ENCODE results near the gene C1orf210. TPM values are rescaled to one million over a fixed set of nuclear protein-coding genes. Genes with fewer than 3 reads are reported as not detected.

C1orf210 gene
- polyA plus RNA-seq, 3 donors, result 0.05 TPM; not detected in 2

GRCh38 chr1:43308635-43309404 is 23.4 kb upstream of the C1orf210 start:
- H3K27me3 ChIP-seq (ENCODE audit: control insufficient read depth in 2 of 2, insufficient read depth in 2 of 2, low read length in 2 of 2), result no peaks in the 10 kb centered on the region
- H3K9me3 ChIP-seq (replicated peaks in 1 of 2; ENCODE audit: control insufficient read depth in 1 of 2, insufficient read depth in 1 of 2, low read length in 2 of 2), result no peaks in the 10 kb centered on the region
- H3K79me2 ChIP-seq (ENCODE audit: insufficient read depth, low read length), result no peaks in the 10 kb centered on the region
- Mint-ChIP-seq H3K27ac (peak overlapping the region in 1 of 7 donors; percentile 23), H3K4me3 (no peak overlapping the region), H3K27me3 (ENCODE audit: low read depth in 3 of 3) (peaks cover 0 to 3% (median 2%) of the 10 kb centered on the region in 3 donors), H3K4me1 (peaks cover 3% of the 10 kb centered on the region), H3K36me3 (no peaks in the 10 kb centered on the region), H3K9me3 (peaks cover 0 to 2% (median 0%) of the 10 kb centered on the region in 7 donors)
- DNase-seq, result no peak
- no peak for TF ChIP-seq CTCF (IDR thresholded peaks at IDR 0.05)
- intact Hi-C loops (cut with micrococcal nuclease), result no loop called here
- no peaks in the 10 kb centered on the region for H3K4me1 ChIP-seq (ENCODE audit: control insufficient read depth in 1 of 2, insufficient read depth in 2 of 2, low read length in 2 of 2)
- WGBS (ENCODE audit: insufficient coverage), result 96% methylated on average over 18 of the region's 20 CpGs
- no peak overlapping the region for H3K4me3 ChIP-seq (replicated peaks in 1 of 3; ENCODE audit: low read depth in 2 of 3, low read length in 3 of 3)
- no peak overlapping the region for H3K4me2 ChIP-seq (replicated peaks; ENCODE audit: extremely low read depth, low read length, poor library complexity, severe bottlenecking)
- H4K20me1 ChIP-seq (ENCODE audit: insufficient read depth, low read length), result no peaks in the 10 kb centered on the region
- H3K36me3 ChIP-seq (replicated peaks in 1 of 2; ENCODE audit: control insufficient read depth in 1 of 2, insufficient read depth in 2 of 2, low read length in 2 of 2), result no peaks in the 10 kb centered on the region
- no peak overlapping the region for H2AFZ ChIP-seq (ENCODE audit: insufficient read depth, low read depth, low read length, poor library complexity, severe bottlenecking)
- H3K9ac ChIP-seq (ENCODE audit: insufficient read depth, low read length, poor library complexity, severe bottlenecking), result no peak overlapping the region
- H3K27ac ChIP-seq (ENCODE audit: low read depth in 1 of 2, low read length in 2 of 2), result no peak overlapping the region

GRCh38 chr1:43307458-43308158 is 22.2 kb upstream of the C1orf210 start:
- 96% methylated on average over 3 of the region's 9 CpGs for WGBS (ENCODE audit: insufficient coverage)
- no peak overlapping the region for H3K27ac ChIP-seq (ENCODE audit: low read depth in 1 of 2, low read length in 2 of 2)
- no peak for TF ChIP-seq CTCF (IDR thresholded peaks at IDR 0.05)
- H3K4me3 Mint-ChIP-seq, result no peak overlapping the region
- H3K36me3 ChIP-seq (replicated peaks in 1 of 2; ENCODE audit: control insufficient read depth in 1 of 2, insufficient read depth in 2 of 2, low read length in 2 of 2), result no peaks in the 10 kb centered on the region
- no peaks in the 10 kb centered on the region for H3K36me3 Mint-ChIP-seq
- H3K4me3 ChIP-seq (replicated peaks in 1 of 3; ENCODE audit: low read depth in 2 of 3, low read length in 3 of 3), result no peak overlapping the region
- H3K27me3 Mint-ChIP-seq (ENCODE audit: low read depth in 3 of 3), result peaks cover 0 to 4% (median 2%) of the 10 kb centered on the region in 3 donors
- DNase-seq, result no peak
- H3K9ac ChIP-seq (ENCODE audit: insufficient read depth, low read length, poor library complexity, severe bottlenecking), result no peak overlapping the region
- H3K27ac Mint-ChIP-seq, result peak overlapping the region in 1 of 7 donors; percentile 2
- no peaks in the 10 kb centered on the region for H3K4me1 ChIP-seq (ENCODE audit: control insufficient read depth in 1 of 2, insufficient read depth in 2 of 2, low read length in 2 of 2)
- H3K4me1 Mint-ChIP-seq, result peaks cover 3% of the 10 kb centered on the region
- no peaks in the 10 kb centered on the region for H3K27me3 ChIP-seq (ENCODE audit: control insufficient read depth in 2 of 2, insufficient read depth in 2 of 2, low read length in 2 of 2)
- H3K9me3 Mint-ChIP-seq, result peaks cover 0 to 2% (median 0%) of the 10 kb centered on the region in 7 donors
- intact Hi-C loops (cut with micrococcal nuclease), result no loop called here
- H3K9me3 ChIP-seq (replicated peaks in 1 of 2; ENCODE audit: control insufficient read depth in 1 of 2, insufficient read depth in 1 of 2, low read length in 2 of 2), result no peaks in the 10 kb centered on the region
- H3K79me2 ChIP-seq (ENCODE audit: insufficient read depth, low read length), result no peaks in the 10 kb centered on the region
- H4K20me1 ChIP-seq (ENCODE audit: insufficient read depth, low read length), result no peaks in the 10 kb centered on the region
- no peak overlapping the region for H2AFZ ChIP-seq (ENCODE audit: insufficient read depth, low read depth, low read length, poor library complexity, severe bottlenecking)
- H3K4me2 ChIP-seq (replicated peaks; ENCODE audit: extremely low read depth, low read length, poor library complexity, severe bottlenecking), result no peak overlapping the region

All from CD14-positive monocyte (primary cell).